Measurements from ENCODE around the gene TULP4.

The TULP4 gene

DNA sequence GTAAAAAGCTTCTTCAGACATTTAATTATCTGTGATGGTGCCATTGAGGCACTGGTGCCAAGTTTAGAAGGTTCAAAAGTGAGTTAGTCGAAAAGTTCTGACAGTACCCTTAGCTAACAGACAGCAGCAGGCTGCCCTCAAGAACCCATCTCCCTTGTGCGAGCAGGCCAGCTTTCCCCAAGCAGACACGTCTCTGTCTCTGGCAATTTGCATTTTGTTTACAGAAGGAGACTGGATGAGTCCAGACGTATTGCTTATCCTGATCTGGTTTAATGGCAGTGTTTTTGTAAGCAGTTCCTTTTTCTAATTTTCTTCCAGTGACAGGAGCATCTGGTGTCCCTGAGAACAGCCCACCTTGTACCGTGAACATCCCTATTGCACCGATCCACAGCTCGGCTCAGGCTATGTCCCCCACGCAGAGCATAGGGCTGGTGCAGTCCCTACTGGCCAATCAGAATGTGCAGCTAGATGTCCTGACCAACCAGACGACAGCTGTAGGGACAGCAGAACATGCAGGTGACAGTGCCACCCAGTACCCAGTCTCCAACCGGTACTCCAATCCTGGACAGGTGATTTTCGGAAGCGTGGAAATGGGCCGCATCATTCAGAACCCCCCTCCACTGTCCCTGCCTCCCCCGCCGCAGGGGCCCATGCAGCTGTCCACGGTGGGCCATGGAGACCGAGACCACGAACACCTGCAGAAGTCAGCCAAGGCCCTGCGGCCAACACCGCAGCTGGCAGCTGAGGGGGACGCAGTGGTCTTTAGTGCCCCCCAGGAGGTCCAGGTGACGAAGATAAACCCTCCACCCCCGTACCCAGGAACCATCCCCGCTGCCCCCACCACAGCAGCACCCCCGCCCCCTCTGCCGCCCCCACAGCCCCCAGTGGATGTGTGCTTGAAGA is 189.3 kb downstream of the TULP4 start:
- no peak overlapping the region for H3K4me3 ChIP-seq (ENCODE audit: low read depth, low read length)
- ChIA-PET CTCF (interaction anchor here (0.8 kb wide), 1 partner anchor 287 kb away, joined by 3 read pairs; no protein-coding TSS in a partner anchor), POLR2A (no interaction called here)
- TF ChIP-seq, protein P1, sequence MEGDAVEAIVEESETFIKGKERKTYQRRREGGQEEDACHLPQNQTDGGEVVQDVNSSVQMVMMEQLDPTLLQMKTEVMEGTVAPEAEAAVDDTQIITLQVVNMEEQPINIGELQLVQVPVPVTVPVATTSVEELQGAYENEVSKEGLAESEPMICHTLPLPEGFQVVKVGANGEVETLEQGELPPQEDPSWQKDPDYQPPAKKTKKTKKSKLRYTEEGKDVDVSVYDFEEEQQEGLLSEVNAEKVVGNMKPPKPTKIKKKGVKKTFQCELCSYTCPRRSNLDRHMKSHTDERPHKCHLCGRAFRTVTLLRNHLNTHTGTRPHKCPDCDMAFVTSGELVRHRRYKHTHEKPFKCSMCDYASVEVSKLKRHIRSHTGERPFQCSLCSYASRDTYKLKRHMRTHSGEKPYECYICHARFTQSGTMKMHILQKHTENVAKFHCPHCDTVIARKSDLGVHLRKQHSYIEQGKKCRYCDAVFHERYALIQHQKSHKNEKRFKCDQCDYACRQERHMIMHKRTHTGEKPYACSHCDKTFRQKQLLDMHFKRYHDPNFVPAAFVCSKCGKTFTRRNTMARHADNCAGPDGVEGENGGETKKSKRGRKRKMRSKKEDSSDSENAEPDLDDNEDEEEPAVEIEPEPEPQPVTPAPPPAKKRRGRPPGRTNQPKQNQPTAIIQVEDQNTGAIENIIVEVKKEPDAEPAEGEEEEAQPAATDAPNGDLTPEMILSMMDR (IDR thresholded peaks at IDR 0.05; ENCODE audit: insufficient read depth, low read length, missing control alignments) = no peak
- no peak for DNase-seq (ENCODE audit: low read depth, low spot score)

DNA sequence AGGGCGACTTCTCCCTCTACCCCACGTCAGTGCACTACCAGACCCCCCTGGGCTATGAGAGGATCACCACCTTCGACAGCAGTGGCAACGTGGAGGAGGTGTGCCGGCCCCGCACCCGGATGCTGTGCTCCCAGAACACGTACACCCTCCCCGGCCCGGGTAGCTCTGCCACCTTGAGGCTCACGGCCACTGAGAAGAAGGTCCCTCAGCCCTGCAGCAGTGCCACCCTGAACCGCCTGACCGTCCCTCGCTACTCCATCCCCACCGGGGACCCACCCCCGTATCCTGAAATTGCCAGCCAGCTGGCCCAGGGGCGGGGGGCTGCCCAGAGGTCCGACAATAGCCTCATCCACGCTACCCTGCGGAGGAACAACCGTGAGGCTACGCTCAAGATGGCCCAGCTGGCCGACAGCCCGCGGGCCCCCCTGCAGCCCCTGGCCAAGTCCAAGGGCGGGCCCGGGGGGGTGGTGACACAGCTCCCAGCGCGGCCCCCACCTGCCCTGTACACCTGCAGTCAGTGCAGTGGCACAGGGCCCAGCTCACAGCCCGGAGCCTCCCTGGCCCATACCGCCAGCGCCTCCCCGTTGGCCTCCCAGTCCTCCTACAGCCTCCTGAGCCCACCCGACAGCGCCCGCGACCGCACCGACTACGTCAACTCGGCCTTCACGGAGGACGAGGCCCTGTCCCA is 190.1 kb downstream of the TULP4 start:
- ChIA-PET POLR2A (no interaction called here), CTCF (no interaction called here)
- TF ChIP-seq, protein P1 (IDR thresholded peaks at IDR 0.05; ENCODE audit: insufficient read depth, low read length, missing control alignments) = no peak
- no peak overlapping the region for H3K4me3 ChIP-seq (ENCODE audit: low read depth, low read length)
- DNase-seq (ENCODE audit: low read depth, low spot score) = no peak

DNA sequence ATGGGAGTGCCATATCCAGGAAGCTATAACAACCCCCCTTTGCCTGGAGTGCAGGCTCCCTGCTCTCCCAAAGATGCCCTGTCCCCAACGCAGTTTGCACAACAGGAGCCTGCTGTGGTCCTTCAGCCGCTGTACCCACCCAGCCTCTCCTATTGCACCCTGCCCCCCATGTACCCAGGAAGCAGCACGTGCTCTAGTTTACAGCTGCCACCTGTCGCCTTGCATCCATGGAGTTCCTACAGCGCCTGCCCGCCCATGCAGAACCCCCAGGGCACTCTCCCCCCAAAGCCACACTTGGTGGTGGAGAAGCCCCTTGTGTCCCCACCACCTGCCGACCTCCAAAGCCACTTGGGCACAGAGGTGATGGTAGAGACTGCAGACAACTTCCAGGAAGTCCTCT is 191.0 kb downstream of the TULP4 start:
- TF ChIP-seq, protein P1 (IDR thresholded peaks at IDR 0.05; ENCODE audit: insufficient read depth, low read length, missing control alignments) = no peak
- no peak overlapping the region for H3K4me3 ChIP-seq (ENCODE audit: low read depth, low read length)
- DNase-seq (ENCODE audit: low read depth, low spot score) = no peak
- POLR2A ChIA-PET = no interaction called here
- CTCF ChIA-PET = interaction anchor here (1.8 kb wide), 1 partner anchor 102 kb away, joined by 4 read pairs; no protein-coding TSS in a partner anchor

DNA sequence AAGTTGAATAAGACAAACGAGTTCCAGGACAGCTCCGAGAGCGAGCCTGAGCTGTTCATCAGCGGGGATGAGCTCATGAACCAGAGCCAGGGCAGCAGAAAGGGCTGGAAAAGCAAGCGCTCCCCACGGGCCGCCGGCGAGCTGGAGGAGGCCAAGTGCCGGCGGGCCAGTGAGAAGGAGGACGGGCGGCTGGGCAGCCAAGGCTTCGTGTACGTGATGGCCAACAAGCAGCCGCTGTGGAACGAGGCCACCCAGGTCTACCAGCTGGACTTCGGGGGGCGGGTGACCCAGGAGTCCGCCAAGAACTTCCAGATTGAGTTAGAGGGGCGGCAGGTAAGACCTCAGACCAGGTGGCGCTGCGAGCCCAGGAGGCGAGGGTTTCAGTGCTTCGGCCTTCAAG is 191.6 kb downstream of the TULP4 start:
- no peak for DNase-seq (ENCODE audit: low read depth, low spot score)
- CTCF ChIA-PET = interaction anchor here (1.8 kb wide), 1 partner anchor 101 kb away, joined by 4 read pairs; no protein-coding TSS in a partner anchor
- H3K4me3 ChIP-seq (ENCODE audit: low read depth, low read length) = no peak overlapping the region
- TF ChIP-seq, protein P1 (IDR thresholded peaks at IDR 0.05; ENCODE audit: insufficient read depth, low read length, missing control alignments) = no peak
- POLR2A ChIA-PET = interaction anchor here (0.6 kb wide), 1 partner anchor 16 kb away, joined by 3 read pairs; no protein-coding TSS in a partner anchor

DNA sequence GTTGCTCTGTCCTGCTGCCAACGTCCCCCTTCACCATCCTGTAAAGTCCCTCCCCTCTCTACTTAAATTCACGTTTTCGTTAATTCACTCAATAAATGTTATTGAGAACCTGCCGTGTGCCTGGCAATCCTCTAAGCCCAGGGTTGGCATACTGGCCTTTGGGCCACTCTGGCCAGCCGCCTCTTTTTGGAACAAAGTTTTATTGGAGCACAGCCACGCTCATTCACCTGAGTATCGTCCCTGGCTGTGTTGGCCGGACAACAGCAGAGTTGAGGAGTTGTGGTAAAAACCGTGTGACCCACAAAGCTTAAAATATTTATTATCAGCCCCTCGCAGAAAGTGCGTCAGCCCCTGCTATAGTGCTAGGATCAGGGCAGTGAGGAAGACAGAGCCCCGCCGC is 192.9 kb downstream of the TULP4 start:
- no peak overlapping the region for H3K4me3 ChIP-seq (ENCODE audit: low read depth, low read length)
- POLR2A ChIA-PET = no interaction called here
- no peak for DNase-seq (ENCODE audit: low read depth, low spot score)
- TF ChIP-seq, protein P1 (IDR thresholded peaks at IDR 0.05; ENCODE audit: insufficient read depth, low read length, missing control alignments) = no peak
- CTCF ChIA-PET = no interaction called here

DNA sequence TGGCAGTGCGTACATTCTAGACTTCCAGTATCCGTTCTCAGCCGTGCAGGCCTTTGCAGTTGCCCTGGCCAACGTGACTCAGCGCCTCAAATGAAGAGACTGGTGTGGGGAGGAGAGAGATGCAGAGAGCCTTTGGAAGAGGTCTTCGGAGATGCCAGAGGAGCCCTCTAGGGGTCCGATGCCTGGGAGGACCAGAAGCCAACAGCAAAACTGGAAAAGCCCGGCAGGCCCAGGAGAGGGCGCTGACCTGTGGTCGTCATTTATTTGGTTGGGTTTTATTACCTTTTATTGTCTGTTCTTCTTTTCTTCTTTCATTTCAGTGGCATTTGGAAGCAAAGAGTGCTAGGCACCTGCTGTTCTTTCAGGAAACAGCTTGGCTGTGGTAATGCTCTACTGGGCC is 194.3 kb downstream of the TULP4 start:
- TF ChIP-seq, protein P1 (IDR thresholded peaks at IDR 0.05; ENCODE audit: insufficient read depth, low read length, missing control alignments) = peak; percentile 13
- no peak for DNase-seq (ENCODE audit: low read depth, low spot score)
- H3K4me3 ChIP-seq (ENCODE audit: low read depth, low read length) = no peak overlapping the region
- CTCF ChIA-PET = interaction anchor here (0.9 kb wide), 1 partner anchor 25 kb away, joined by 3 read pairs; no protein-coding TSS in a partner anchor
- POLR2A ChIA-PET = no interaction called here

All from AG04449 (cell line).